HL-60 (cell line): ENCODE results near the gene ICA1L.

ENCODE experiments used
- CTCF ChIP-seq: IDR thresholded peaks from one replicate; pipeline ENCODE4 v1.5.1; 2011; ENCODE audit warnings: low read length, control low read depth, inconsistent platforms; ENCODE audit not compliant: insufficient read depth
- GABPA ChIP-seq: IDR thresholded peaks from 2 replicates; pipeline ENCODE4 v1.6.1; 2012; ENCODE audit warnings: low read depth
- POLR2AphosphoS5 ChIP-seq: IDR thresholded peaks from 2 replicates; pipeline ENCODE4 v1.6.1; 2012; ENCODE audit warnings: low read depth
- REST ChIP-seq: IDR thresholded peaks from 2 replicates; pipeline ENCODE4 v1.6.1; 2012; ENCODE audit warnings: low read depth; ENCODE audit not compliant: insufficient replicate concordance

- TF ChIP-seq CTCF = no peak
- TF ChIP-seq REST = no peak
- TF ChIP-seq GABPA = no peak
- no peak for TF ChIP-seq POLR2AphosphoS5
These were observed 88.5 kb downstream of the ICA1L start for GRCh38 chr2:202782940-202783558.
